NCI-H2227 (cell line): ENCODE measurements around the gene CSRP1.

ENCODE experiments used
- DNase-seq: peaks from one replicate; lab custom pipeline; 2025; ENCODE audit not compliant: unreplicated experiment; lab: John Stamatoyannopoulos, UW

The CSRP1 gene

GRCh38 chr1:201456499-201457309 is 50.2 kb downstream of the CSRP1 start:
- no peak for DNase-seq

- no peak for DNase-seq
Observed at GRCh38 chr1:201455098-201455497, 51.8 kb downstream of the CSRP1 start.

- DNase-seq: peak; percentile 20
Observed at GRCh38 chr1:201454608-201455007, 52.3 kb downstream of the CSRP1 start.

- no peak for DNase-seq
Observed at GRCh38 chr1:201452866-201453265, 54.1 kb downstream of the CSRP1 start.

- peak; percentile 33 for DNase-seq
Observed at GRCh38 chr1:201450721-201451291, 56.1 kb downstream of the CSRP1 start.

- DNase-seq: no peak
Observed at GRCh38 chr1:201448990-201449389, 57.9 kb downstream of the CSRP1 start.

GRCh38 chr1:201447903-201448871 is 58.7 kb downstream of the CSRP1 start:
- peak; percentile 26 for DNase-seq

- no peak for DNase-seq
Observed at GRCh38 chr1:201445310-201445709, 61.6 kb downstream of the CSRP1 start.

GRCh38 chr1:201444792-201445191 is 62.1 kb downstream of the CSRP1 start:
- no peak for DNase-seq

GRCh38 chr1:201443747-201444146 is 63.2 kb downstream of the CSRP1 start:
- DNase-seq: no peak

- DNase-seq: no peak
Observed at GRCh38 chr1:201436969-201437368, 70.0 kb downstream of the CSRP1 start.

GRCh38 chr1:201436393-201436792 is 70.5 kb downstream of the CSRP1 start:
- peak; percentile 58 for DNase-seq

- no peak for DNase-seq
Observed at GRCh38 chr1:201434266-201434665, 72.7 kb downstream of the CSRP1 start.

GRCh38 chr1:201433609-201434008 is 73.3 kb downstream of the CSRP1 start:
- DNase-seq: no peak
